AG04450 (cell line): ENCODE results near the gene AGO3. TPM values are rescaled to one million over a fixed set of nuclear protein-coding genes. Genes with fewer than 3 reads are reported as not detected.
"Not testable (repeated sequence)": the region's sequence is repeated elsewhere in the genome, so short reads cannot be mapped to it uniquely, and the experiment has no call there.

Experiments used
- CTCF ChIA-PET: fragments of 300-600, 350-600 bp; formaldehyde crosslinking; extraction: SDS; loops from one replicate; lab custom pipeline; 2022; ENCODE audit warnings: antibody characterized with exemption, inconsistent platforms; lab: Charles Lee
- POLR2A ChIA-PET: fragments of 350-600 bp; formaldehyde crosslinking; extraction: SDS; loops from one replicate; lab custom pipeline; 2021; ENCODE audit warnings: antibody characterized with exemption, inconsistent platforms; lab: Yijun Ruan, JAX
- DNase-seq: peaks from one replicate; pipeline ENCODE4 v3.0.0-alpha.2; 2011; ENCODE audit warnings: low read depth, low spot score
- H3K27ac ChIP-seq: one replicate; pipeline ENCODE4 v1.5.1; 2012; ENCODE audit warnings: low read depth, low read length, control low read depth
- H3K27me3 ChIP-seq: one replicate; pipeline ENCODE4 v1.6.0; 2012; ENCODE audit warnings: low read length; ENCODE audit not compliant: control insufficient read depth, insufficient read depth
- H3K4me3 ChIP-seq: 2 replicates; pipeline ENCODE4 v1.5.1; 2011; ENCODE audit warnings: mild to moderate bottlenecking, low read depth, low read length, control low read depth
- H3K9me3 ChIP-seq: 2 replicates; pipeline ENCODE4 v1.5.1; 2012; ENCODE audit warnings: low read length; ENCODE audit not compliant: control insufficient read depth, insufficient read depth
- CTCF ChIP-seq: IDR thresholded peaks from 2 replicates; pipeline ENCODE4 v1.5.1; 2011; ENCODE audit warnings: low read depth, low read length, control low read depth, inconsistent platforms
- polyA plus RNA-seq: library from polyadenylated mRNA; depleted of rRNA; stranded (reverse); fragments of >200 nt; gene quantifications from 2 replicates; pipeline ENCODE4 v1.2.3, GENCODE V29; 2011

Gene AGO3
- polyA plus RNA-seq, 1 experiment: 22.5 TPM

- H3K9me3 ChIP-seq: no peaks in the 10 kb centered on the region
- ChIA-PET POLR2A (no interaction called here), CTCF (no interaction called here)
- no peak for DNase-seq
- H3K27ac ChIP-seq: no peak overlapping the region
- no peak for TF ChIP-seq CTCF
- no peak overlapping the region for H3K4me3 ChIP-seq
- no peaks in the 10 kb centered on the region for H3K27me3 ChIP-seq
Observed at GRCh38 chr1:35958558-35958957, 27.7 kb downstream of the AGO3 start.

- no peak for TF ChIP-seq CTCF
- Histone ChIP-seq H3K9me3 (no peaks in the 10 kb centered on the region), H3K27ac (no peak overlapping the region), H3K27me3 (no peaks in the 10 kb centered on the region), H3K4me3 (no peak overlapping the region)
- no peak for DNase-seq
- POLR2A ChIA-PET: no interaction called here
- CTCF ChIA-PET: interaction anchor here (0.6 kb wide), 1 partner anchor 143 kb away, joined by 5 read pairs; no protein-coding TSS in a partner anchor
Observed at GRCh38 chr1:35959304-35959703, 28.4 kb downstream of the AGO3 start.

DNA sequence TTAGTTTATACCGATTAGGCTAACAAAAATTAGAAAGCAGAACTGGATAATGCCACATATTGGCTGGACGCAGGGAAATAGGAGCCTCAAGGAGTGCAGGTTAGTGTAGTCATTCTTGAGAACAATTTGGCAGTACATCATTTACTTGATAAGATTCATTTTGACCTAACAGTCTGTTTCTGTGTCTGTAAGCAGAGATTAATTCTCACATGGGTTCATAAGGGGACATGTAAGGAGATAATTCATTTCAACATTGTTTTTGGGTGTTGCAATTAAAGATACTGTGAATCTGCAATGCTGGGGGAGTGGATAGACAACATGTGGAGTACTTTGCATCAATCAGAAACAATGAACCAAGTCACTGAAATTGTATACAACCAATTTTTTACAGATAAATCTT is 32.0 kb downstream of the AGO3 start:
- no peaks in the 10 kb centered on the region for H3K9me3 ChIP-seq
- CTCF ChIA-PET: no interaction called here
- TF ChIP-seq CTCF: no peak

GRCh38 chr1:35964277-35964676 is 33.4 kb downstream of the AGO3 start:
- H3K4me3 ChIP-seq, POLR2A ChIA-PET, H3K27me3 ChIP-seq, H3K27ac ChIP-seq, H3K9me3 ChIP-seq, DNase-seq: not testable (repeated sequence)
- CTCF ChIA-PET: interaction anchor here (1.4 kb wide), 1 partner anchor 81 kb away, joined by 4 read pairs; the partner anchor contains the start of gene AGO1

More for the DNA sequence above, 32.0 kb downstream of the AGO3 start:
- no peak overlapping the region for H3K27ac ChIP-seq
- no peaks in the 10 kb centered on the region for H3K27me3 ChIP-seq
- POLR2A ChIA-PET: no interaction called here
- no peak for DNase-seq
- no peak overlapping the region for H3K4me3 ChIP-seq

GRCh38 chr1:35968396-35968795 is 37.5 kb downstream of the AGO3 start:
- POLR2A ChIA-PET: no interaction called here

More at GRCh38 chr1:35968396-35968795, 37.5 kb downstream of the AGO3 start:
- H3K27me3 ChIP-seq: no peaks in the 10 kb centered on the region
- CTCF ChIA-PET: no interaction called here
- DNase-seq: no peak
- no peak for TF ChIP-seq CTCF
- no peak overlapping the region for H3K4me3 ChIP-seq
- no peak overlapping the region for H3K27ac ChIP-seq
- no peaks in the 10 kb centered on the region for H3K9me3 ChIP-seq
